Astrocyte of the spinal cord (primary cell): ENCODE data around the gene ADARB1.

Experiments used
- DNase-seq: peaks from one replicate; pipeline ENCODE4 v3.0.0; 2011; ENCODE audit warnings: low read depth, low spot score
- H3K4me3 ChIP-seq: 2 replicates; pipeline ENCODE4 v1.5.1; 2011; ENCODE audit warnings: low read depth, mild to moderate bottlenecking, low read length, moderate library complexity
- in situ Hi-C: cut with HindIII; loops from 2 replicates; pipeline ENCODE4 v1.10.0; 2017; ENCODE audit warnings: low sequenced_read_pairs
- TF ChIP-seq, protein P1 (sequence below): IDR thresholded peaks from 2 replicates; pipeline ENCODE4 v1.5.1; 2012; ENCODE audit warnings: low read depth, mild to moderate bottlenecking, low read length, inconsistent platforms

ADARB1 gene

GRCh38 chr21:45183852-45184251 lies 109.5 kb downstream of the ADARB1 start:
- in situ Hi-C loops, result no loop called here
- TF ChIP-seq, protein P1, sequence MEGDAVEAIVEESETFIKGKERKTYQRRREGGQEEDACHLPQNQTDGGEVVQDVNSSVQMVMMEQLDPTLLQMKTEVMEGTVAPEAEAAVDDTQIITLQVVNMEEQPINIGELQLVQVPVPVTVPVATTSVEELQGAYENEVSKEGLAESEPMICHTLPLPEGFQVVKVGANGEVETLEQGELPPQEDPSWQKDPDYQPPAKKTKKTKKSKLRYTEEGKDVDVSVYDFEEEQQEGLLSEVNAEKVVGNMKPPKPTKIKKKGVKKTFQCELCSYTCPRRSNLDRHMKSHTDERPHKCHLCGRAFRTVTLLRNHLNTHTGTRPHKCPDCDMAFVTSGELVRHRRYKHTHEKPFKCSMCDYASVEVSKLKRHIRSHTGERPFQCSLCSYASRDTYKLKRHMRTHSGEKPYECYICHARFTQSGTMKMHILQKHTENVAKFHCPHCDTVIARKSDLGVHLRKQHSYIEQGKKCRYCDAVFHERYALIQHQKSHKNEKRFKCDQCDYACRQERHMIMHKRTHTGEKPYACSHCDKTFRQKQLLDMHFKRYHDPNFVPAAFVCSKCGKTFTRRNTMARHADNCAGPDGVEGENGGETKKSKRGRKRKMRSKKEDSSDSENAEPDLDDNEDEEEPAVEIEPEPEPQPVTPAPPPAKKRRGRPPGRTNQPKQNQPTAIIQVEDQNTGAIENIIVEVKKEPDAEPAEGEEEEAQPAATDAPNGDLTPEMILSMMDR, result no peak
- H3K4me3 ChIP-seq, result no peak overlapping the region
- DNase-seq, result no peak

DNA sequence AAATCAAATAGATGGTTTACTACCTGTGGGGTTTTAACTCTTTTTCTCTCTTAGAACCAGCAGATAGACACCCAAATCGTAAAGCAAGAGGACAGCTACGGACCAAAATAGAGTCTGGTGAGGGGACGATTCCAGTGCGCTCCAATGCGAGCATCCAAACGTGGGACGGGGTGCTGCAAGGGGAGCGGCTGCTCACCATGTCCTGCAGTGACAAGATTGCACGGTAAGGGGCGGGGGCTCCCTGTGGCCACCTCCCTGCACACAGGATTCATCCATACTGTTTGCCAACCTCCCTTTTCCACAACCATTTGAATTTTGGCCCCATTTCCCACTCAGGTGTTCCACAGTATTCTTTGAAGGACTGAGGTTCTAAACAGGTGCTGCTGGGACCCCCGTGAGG lies 110.5 kb downstream of the ADARB1 start:
- no peak for DNase-seq
- no peak overlapping the region for H3K4me3 ChIP-seq
- TF ChIP-seq, protein P1, result no peak
- in situ Hi-C loops, result no loop called here

GRCh38 chr21:45186709-45187108 lies 112.3 kb downstream of the ADARB1 start:
- DNase-seq, result no peak
- TF ChIP-seq, protein P1, result no peak
- in situ Hi-C loops, result no loop called here
- no peak overlapping the region for H3K4me3 ChIP-seq

GRCh38 chr21:45187646-45188045 lies 113.3 kb downstream of the ADARB1 start:
- in situ Hi-C loops, result no loop called here

DNA sequence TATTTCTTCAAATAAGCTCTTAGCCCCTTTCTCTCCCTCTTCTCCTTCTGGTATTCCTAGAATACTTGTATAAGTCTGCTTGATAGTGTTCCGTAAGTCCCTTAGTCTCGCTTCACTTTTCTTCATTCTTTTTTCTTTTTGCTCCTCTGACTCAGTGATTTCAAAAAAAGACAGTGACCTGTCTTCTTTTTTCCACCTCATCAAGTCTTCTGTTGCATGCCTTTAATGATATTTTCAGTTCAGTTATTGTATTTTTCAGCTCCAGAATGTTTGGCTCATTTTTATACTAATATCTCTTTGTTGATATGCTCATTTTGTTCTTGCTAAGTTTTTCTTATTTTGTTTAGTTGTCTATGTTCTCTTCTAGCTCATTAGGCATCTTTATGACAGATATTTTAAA lies 115.6 kb downstream of the ADARB1 start:
- H3K4me3 ChIP-seq, result no peak overlapping the region
- in situ Hi-C loops, result no loop called here
- TF ChIP-seq, protein P1, result no peak
- no peak for DNase-seq

More at GRCh38 chr21:45187646-45188045, 113.3 kb downstream of the ADARB1 start:
- no peak for DNase-seq
- no peak overlapping the region for H3K4me3 ChIP-seq
- TF ChIP-seq, protein P1, result no peak

DNA sequence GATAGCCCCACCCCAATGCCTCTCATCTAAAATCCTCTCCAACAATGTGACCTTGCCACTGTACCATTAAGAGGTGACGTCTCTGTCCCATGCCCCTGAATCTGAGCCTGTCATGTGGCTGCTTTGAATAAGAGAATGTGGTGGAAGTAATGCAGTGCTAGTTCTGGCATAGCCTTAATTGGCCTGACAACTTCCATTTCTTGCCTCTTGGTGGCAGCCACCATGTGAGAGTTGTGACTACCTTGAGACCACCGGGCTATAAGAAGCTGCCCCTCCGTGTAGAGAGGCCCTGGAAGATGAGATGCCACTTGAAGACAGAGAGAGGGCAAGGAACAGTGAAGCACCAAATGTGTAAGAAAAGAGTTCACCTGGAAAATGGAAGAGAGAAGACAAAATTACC lies 118.0 kb downstream of the ADARB1 start:
- no peak for DNase-seq
- TF ChIP-seq, protein P1, result no peak
- H3K4me3 ChIP-seq, result no peak overlapping the region

DNA sequence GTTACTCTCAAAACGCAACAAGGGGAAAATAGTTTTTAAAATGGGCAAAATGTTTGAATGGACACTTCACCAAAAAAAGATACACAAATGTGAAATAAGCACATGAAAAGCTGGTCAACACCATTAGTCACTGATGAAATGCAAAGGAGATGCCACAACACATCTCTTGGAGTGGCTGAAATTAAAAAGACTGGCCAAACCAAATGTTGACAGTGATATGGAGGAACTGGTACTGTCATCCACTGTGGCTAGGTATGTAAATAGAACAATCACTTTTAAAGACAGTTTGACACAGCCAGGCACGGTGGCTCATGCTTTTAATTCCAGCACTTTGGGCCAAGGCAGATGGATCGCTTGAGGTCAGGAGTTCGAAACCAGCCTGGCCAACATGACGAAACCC lies 122.2 kb downstream of the ADARB1 start:
- no peak for DNase-seq
- no peak overlapping the region for H3K4me3 ChIP-seq
- TF ChIP-seq, protein P1, result no peak
- in situ Hi-C loops, result no loop called here

More for the DNA sequence above, 118.0 kb downstream of the ADARB1 start:
- in situ Hi-C loops, result no loop called here
